SU-DHL-6 (cell line): ENCODE measurements around the gene CEP126.

Experiments used
- EZH2phosphoT487 ChIP-seq: fragments of 200-600 bp; sonication (generic), shearing (Covaris generic); conservative IDR thresholded peaks from 2 replicates; pipeline ENCODE4 v1.6.1; 2018; ENCODE audit warnings: mild to moderate bottlenecking, antibody characterized with exemption, low read length, moderate library complexity, mixed read lengths
- TF ChIP-seq, protein P1 (sequence below): fragments of 200-600 bp; sonication (generic); IDR thresholded peaks from one replicate; pipeline ENCODE4 v1.5.1; 2017; ENCODE audit warnings: antibody characterized with exemption, mild to moderate bottlenecking, low read length, moderate library complexity; ENCODE audit not compliant: insufficient read depth, poor library complexity, severe bottlenecking

GRCh38 chr11:102012946-102013345 lies 98.1 kb downstream of the CEP126 start:
- TF ChIP-seq, protein P1, sequence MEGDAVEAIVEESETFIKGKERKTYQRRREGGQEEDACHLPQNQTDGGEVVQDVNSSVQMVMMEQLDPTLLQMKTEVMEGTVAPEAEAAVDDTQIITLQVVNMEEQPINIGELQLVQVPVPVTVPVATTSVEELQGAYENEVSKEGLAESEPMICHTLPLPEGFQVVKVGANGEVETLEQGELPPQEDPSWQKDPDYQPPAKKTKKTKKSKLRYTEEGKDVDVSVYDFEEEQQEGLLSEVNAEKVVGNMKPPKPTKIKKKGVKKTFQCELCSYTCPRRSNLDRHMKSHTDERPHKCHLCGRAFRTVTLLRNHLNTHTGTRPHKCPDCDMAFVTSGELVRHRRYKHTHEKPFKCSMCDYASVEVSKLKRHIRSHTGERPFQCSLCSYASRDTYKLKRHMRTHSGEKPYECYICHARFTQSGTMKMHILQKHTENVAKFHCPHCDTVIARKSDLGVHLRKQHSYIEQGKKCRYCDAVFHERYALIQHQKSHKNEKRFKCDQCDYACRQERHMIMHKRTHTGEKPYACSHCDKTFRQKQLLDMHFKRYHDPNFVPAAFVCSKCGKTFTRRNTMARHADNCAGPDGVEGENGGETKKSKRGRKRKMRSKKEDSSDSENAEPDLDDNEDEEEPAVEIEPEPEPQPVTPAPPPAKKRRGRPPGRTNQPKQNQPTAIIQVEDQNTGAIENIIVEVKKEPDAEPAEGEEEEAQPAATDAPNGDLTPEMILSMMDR: no peak
- TF ChIP-seq EZH2phosphoT487: no peak
